Measurements from ENCODE around the gene CFAP157.

DNA sequence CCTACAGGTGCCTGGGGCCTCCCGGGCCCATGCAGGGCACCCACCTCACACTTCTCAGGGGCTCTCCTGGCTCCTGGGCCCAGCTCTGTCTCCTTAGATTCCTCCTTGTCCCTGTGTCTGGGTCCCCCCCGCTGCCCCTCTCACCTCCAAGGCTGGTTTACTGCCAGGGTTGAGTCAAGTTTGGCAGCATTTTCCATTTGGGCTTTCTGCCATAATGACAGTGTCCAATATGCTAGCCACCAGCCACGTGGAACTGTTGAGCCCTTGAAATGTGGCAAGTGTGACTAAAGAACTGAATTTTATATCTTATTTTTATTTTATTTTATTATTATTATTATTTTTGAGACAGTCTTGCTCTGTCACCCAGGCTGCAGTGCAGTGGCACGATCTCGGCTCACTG, 11.0 kb downstream of the CFAP157 start:
- no peak for TF ChIP-seq POLR2AphosphoS5 (IDR thresholded peaks at IDR 0.05; ENCODE audit: insufficient read depth in 1 of 2, low read depth in 1 of 2)
- TF ChIP-seq, protein P1, sequence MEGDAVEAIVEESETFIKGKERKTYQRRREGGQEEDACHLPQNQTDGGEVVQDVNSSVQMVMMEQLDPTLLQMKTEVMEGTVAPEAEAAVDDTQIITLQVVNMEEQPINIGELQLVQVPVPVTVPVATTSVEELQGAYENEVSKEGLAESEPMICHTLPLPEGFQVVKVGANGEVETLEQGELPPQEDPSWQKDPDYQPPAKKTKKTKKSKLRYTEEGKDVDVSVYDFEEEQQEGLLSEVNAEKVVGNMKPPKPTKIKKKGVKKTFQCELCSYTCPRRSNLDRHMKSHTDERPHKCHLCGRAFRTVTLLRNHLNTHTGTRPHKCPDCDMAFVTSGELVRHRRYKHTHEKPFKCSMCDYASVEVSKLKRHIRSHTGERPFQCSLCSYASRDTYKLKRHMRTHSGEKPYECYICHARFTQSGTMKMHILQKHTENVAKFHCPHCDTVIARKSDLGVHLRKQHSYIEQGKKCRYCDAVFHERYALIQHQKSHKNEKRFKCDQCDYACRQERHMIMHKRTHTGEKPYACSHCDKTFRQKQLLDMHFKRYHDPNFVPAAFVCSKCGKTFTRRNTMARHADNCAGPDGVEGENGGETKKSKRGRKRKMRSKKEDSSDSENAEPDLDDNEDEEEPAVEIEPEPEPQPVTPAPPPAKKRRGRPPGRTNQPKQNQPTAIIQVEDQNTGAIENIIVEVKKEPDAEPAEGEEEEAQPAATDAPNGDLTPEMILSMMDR (IDR thresholded peaks at IDR 0.05) = no peak
- no peak for TF ChIP-seq POLR2A (IDR thresholded peaks at IDR 0.05)

Data from vagina (tissue), 2 donors.